Neural cell (in vitro differentiated cells): Measurements from ENCODE around the gene TBC1D3L. TPM values are rescaled to one million over a fixed set of nuclear protein-coding genes. Genes with fewer than 3 reads are reported as not detected.
"Not testable (repeated sequence)": the region's sequence is repeated elsewhere in the genome, so short reads cannot be mapped to it uniquely, and the experiment has no call there.

Experiments
- H2AFZ ChIP-seq: fragments of 200-600, 300-800 bp; sonication (generic), shearing (Covaris generic); 2 replicates; pipeline ENCODE4 v1.6.0; 2014; ENCODE audit warnings: low read depth, mild to moderate bottlenecking, antibody characterized with exemption, low read length, moderate library complexity
- H3F3A ChIP-seq: fragments of 200-600 bp; shearing (Covaris generic); 2 replicates; pipeline ENCODE4 v1.6.1; 2016; ENCODE audit warnings: mild to moderate bottlenecking, moderate library complexity, mixed read lengths, antibody characterized with exemption, low read length; ENCODE audit not compliant: insufficient read depth, poor library complexity, severe bottlenecking
- H3K27ac ChIP-seq: fragments of 200-600, 300-800 bp; sonication (generic), shearing (Covaris generic); 2 replicates; pipeline ENCODE4 v1.5.1; 2014; ENCODE audit warnings: mild to moderate bottlenecking, low read length, moderate library complexity
- H3K27me3 ChIP-seq: fragments of 300-800, 200-600 bp; sonication (generic), shearing (Covaris generic); 2 replicates; pipeline ENCODE4 v1.6.0; 2014; ENCODE audit warnings: mild to moderate bottlenecking, low read depth, low read length, moderate library complexity; ENCODE audit not compliant: insufficient read depth
- H3K36me3 ChIP-seq: fragments of 300-800, 200-600 bp; sonication (generic), shearing (Covaris generic); 2 replicates; pipeline ENCODE4 v1.5.1; 2014; ENCODE audit warnings: mild to moderate bottlenecking, antibody characterized with exemption, low read length, moderate library complexity; ENCODE audit not compliant: insufficient read depth
- H3K4me2 ChIP-seq: fragments of 300-800, 200-600 bp; sonication (generic), shearing (Covaris generic); 2 replicates; pipeline ENCODE4 v1.6.0; 2014; ENCODE audit warnings: mild to moderate bottlenecking, low read length
- H3K4me3 ChIP-seq: fragments of 300-800, 200-600 bp; sonication (generic), shearing (Covaris generic); 2 replicates; pipeline ENCODE4 v1.5.1; 2014; ENCODE audit warnings: mild to moderate bottlenecking, low read length, moderate library complexity
- H3K79me2 ChIP-seq: fragments of 200-600 bp; shearing (Covaris generic); replicated peaks from 2 replicates; pipeline ENCODE4 v1.6.0; 2014; ENCODE audit warnings: mild to moderate bottlenecking, low read length, moderate library complexity; ENCODE audit not compliant: insufficient read depth
- H3K9ac ChIP-seq: fragments of 300-800, 200-600 bp; sonication (generic), shearing (Covaris generic); 2 replicates; pipeline ENCODE4 v1.6.1; 2016; ENCODE audit warnings: mild to moderate bottlenecking, low read length, mixed read lengths
- H3K9me2 ChIP-seq: fragments of 200-600 bp; shearing (Covaris generic); 2 replicates; pipeline ENCODE4 v1.6.1; 2016; ENCODE audit warnings: mild to moderate bottlenecking, low read length, mixed read lengths; ENCODE audit not compliant: insufficient read depth
- H3K9me3 ChIP-seq: fragments of 200-600, 300-800 bp; sonication (generic), shearing (Covaris generic); 2 replicates; pipeline ENCODE4 v1.6.1; 2016; ENCODE audit warnings: mild to moderate bottlenecking, mixed run types, low read length, moderate library complexity, mixed read lengths
- H4K20me1 ChIP-seq: fragments of 200-600 bp; shearing (Covaris generic); 2 replicates; pipeline ENCODE4 v1.6.1; 2016; ENCODE audit warnings: mild to moderate bottlenecking, mixed run types; ENCODE audit not compliant: insufficient read depth
- polyA minus RNA-seq: library from RNA; depleted of rRNA, polyadenylated mRNA; stranded (reverse); fragments of >200 nt; gene quantifications from 2 replicates; pipeline ENCODE4 v1.2.3, GENCODE V29; 2014
- polyA plus RNA-seq: library from polyadenylated mRNA; depleted of rRNA; stranded (reverse); fragments of >200 nt; gene quantifications from 2 replicates; pipeline ENCODE4 v1.2.3, GENCODE V29; 2014
- small RNA-seq, 3 experiments: library from RNA; depleted of rRNA; stranded (forward); fragments of <200 nt; gene quantifications; one replicate each; pipeline ENCODE3, GENCODE V24; 2012

The TBC1D3L gene
- polyA plus RNA-seq: 33.5 and 42.5 TPM in 2 replicates
- 11.7 and 12.3 TPM in 2 replicates for polyA minus RNA-seq

DNA sequence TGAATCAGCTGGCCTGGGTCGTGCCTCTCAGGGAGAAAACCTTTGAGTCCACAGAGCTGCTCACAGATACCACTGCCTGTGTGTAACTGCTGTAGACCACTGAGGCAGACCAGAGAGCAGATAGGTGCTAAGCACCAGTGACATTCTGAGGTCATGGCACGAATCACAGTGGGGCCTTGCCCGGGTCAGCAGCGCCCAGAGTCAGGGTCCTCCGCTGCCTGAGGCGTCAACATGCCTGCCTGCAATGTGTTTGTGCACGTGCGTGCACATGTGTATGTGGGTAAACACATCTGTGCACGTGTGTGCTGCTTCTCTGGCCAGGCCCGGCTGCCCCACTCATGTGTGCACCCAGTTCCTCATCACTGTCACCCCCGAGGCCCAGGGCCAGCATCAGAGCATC is at the start of gene TBC1D3L:
TBC1D3L (minus strand) TSS at position 101 of the 400 bp plus-strand sequence. CDS start 1,540 bp downstream, outside the sequence.
- H3K79me2 ChIP-seq, H3F3A ChIP-seq: not testable (repeated sequence)

DNA sequence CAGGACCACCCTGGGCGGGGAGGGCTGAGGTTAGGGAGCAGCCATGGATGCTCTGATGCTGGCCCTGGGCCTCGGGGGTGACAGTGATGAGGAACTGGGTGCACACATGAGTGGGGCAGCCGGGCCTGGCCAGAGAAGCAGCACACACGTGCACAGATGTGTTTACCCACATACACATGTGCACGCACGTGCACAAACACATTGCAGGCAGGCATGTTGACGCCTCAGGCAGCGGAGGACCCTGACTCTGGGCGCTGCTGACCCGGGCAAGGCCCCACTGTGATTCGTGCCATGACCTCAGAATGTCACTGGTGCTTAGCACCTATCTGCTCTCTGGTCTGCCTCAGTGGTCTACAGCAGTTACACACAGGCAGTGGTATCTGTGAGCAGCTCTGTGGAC is 14.8 kb upstream of the TBC1D3L start, which contains the start of gene TBC1D3D:
TBC1D3D (plus strand) TSS at position 301 of the 400 bp plus-strand sequence. CDS start 1,585 bp downstream, outside the sequence.
- H3K36me3 ChIP-seq, H2AFZ ChIP-seq, H3K79me2 ChIP-seq: not testable (repeated sequence)

More for the DNA sequence above, at the start of gene TBC1D3L:
- not testable (repeated sequence) for H3K4me3 ChIP-seq, H4K20me1 ChIP-seq, H3K9me2 ChIP-seq, H3K4me2 ChIP-seq, H3K36me3 ChIP-seq, H3K9ac ChIP-seq, H3K27me3 ChIP-seq, H3K27ac ChIP-seq, H2AFZ ChIP-seq, H3K9me3 ChIP-seq

More for the DNA sequence above, 14.8 kb upstream of the TBC1D3L start, which contains the start of gene TBC1D3D:
- not testable (repeated sequence) for H3K9ac ChIP-seq, H3F3A ChIP-seq, H3K4me2 ChIP-seq, H3K9me3 ChIP-seq, H4K20me1 ChIP-seq, H3K9me2 ChIP-seq, H3K27me3 ChIP-seq, H3K4me3 ChIP-seq, H3K27ac ChIP-seq

Small RNAs within 50 kb of the gene (small RNA-seq; reads per million reads assigned to genes)
- gene RF00001: 0 reads per million in 3 experiments

Other genes starting within 250 kb of the TBC1D3L start
- gene HNF1B, start 244.0 kb downstream of the TBC1D3L start, polyA plus RNA-seq: not detected in 2 replicates
- gene TBC1D3K, start 64.6 kb downstream of the TBC1D3L start, polyA plus RNA-seq: not detected in 2 replicates
- 0.45 TPM in 1 of 2 replicates, not detected in the other for gene TBC1D3D, start 14.9 kb upstream of the TBC1D3L start, polyA plus RNA-seq
- 8.1 and 10.4 TPM in 2 replicates for gene TBC1D3C, start 79.6 kb upstream of the TBC1D3L start, polyA plus RNA-seq
- gene TBC1D3E, start 138.9 kb upstream of the TBC1D3L start, polyA plus RNA-seq: not detected in 2 replicates
- gene TBC1D3, start 203.5 kb upstream of the TBC1D3L start, polyA plus RNA-seq: 0.24 TPM in 1 of 2 replicates, not detected in the other